ENCODE data around the gene XPR1.

DNA sequence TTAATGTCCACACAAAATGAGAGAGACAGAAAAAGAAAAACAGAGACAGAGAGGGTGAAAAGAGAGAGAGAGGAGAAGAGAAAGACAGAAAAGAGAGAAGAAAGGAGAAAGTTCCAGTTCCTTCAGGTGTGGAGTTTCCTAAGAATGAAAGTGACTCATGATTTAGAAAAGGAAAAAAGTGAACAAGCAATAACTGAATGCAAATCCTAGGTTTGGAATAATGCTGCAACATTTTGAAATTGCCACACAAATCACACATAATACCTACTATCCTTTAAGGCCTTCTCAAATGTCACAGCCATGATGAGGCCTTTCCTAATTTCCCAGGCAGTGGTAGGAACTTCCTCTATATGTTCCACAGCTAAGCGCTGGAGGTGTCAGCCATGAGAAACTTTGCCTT, 31.5 kb upstream of the XPR1 start:
- TF ChIP-seq POLR2AphosphoS5 (IDR thresholded peaks at IDR 0.05; ENCODE audit: insufficient read depth, low read depth, low read length): no peak
- TF ChIP-seq, protein P1, sequence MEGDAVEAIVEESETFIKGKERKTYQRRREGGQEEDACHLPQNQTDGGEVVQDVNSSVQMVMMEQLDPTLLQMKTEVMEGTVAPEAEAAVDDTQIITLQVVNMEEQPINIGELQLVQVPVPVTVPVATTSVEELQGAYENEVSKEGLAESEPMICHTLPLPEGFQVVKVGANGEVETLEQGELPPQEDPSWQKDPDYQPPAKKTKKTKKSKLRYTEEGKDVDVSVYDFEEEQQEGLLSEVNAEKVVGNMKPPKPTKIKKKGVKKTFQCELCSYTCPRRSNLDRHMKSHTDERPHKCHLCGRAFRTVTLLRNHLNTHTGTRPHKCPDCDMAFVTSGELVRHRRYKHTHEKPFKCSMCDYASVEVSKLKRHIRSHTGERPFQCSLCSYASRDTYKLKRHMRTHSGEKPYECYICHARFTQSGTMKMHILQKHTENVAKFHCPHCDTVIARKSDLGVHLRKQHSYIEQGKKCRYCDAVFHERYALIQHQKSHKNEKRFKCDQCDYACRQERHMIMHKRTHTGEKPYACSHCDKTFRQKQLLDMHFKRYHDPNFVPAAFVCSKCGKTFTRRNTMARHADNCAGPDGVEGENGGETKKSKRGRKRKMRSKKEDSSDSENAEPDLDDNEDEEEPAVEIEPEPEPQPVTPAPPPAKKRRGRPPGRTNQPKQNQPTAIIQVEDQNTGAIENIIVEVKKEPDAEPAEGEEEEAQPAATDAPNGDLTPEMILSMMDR (IDR thresholded peaks at IDR 0.05; ENCODE audit: extremely low read depth in 1 of 2, insufficient read depth in 1 of 2, low read depth in 1 of 2, low read length in 2 of 2): no peak

Data from endothelial cell of umbilical vein (primary cell).